GOT3 (cell line): Measurements from ENCODE around the gene PLCH1.

Experiments
- DNase-seq: peaks from one replicate; lab custom pipeline; 2025; ENCODE audit warnings: mixed read lengths; lab: John Stamatoyannopoulos, UW

Gene PLCH1, protein sequence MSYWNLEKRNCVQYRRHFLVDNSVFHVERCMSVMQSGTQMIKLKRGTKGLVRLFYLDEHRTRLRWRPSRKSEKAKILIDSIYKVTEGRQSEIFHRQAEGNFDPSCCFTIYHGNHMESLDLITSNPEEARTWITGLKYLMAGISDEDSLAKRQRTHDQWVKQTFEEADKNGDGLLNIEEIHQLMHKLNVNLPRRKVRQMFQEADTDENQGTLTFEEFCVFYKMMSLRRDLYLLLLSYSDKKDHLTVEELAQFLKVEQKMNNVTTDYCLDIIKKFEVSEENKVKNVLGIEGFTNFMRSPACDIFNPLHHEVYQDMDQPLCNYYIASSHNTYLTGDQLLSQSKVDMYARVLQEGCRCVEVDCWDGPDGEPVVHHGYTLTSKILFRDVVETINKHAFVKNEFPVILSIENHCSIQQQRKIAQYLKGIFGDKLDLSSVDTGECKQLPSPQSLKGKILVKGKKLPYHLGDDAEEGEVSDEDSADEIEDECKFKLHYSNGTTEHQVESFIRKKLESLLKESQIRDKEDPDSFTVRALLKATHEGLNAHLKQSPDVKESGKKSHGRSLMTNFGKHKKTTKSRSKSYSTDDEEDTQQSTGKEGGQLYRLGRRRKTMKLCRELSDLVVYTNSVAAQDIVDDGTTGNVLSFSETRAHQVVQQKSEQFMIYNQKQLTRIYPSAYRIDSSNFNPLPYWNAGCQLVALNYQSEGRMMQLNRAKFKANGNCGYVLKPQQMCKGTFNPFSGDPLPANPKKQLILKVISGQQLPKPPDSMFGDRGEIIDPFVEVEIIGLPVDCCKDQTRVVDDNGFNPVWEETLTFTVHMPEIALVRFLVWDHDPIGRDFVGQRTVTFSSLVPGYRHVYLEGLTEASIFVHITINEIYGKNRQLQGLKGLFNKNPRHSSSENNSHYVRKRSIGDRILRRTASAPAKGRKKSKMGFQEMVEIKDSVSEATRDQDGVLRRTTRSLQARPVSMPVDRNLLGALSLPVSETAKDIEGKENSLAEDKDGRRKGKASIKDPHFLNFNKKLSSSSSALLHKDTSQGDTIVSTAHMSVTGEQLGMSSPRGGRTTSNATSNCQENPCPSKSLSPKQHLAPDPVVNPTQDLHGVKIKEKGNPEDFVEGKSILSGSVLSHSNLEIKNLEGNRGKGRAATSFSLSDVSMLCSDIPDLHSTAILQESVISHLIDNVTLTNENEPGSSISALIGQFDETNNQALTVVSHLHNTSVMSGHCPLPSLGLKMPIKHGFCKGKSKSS (N-terminal part only)

DNA sequence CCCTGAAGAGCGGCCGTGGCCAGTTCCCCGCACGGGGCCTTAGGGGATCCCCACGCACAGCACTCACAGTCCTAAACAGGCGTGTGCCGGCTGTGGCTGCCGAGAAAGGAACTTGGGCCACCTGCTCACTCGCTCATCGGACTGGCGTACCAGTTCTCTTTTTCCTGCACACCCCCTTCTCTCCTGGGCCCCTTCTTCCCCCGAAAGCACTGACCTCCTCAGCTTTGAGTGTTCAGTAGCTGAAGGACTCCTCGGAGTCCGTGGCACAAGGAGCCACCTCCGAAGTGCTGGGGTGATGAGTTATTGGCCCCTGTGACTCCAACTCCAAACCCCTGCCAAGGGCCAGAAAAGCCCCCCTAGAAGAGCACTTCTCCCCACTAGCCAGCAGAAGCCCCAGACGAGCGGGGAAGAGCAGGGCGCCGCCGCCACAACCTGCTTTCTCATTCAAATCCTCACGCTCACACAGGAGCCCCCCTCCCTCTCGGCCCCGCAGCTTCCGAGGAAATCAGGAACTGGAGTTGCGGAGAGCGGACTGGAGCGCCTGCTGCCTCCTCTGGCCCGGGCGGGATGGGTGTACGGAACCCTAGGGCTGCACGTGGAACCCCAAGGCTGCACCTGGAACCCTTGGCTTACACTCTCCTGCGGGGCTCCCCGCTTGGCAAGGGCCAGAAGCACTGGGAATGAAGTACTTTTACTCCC lies at the start of gene PLCH1:
TSS of gene PLCH1 (minus strand) at position 446 of the 699 bp plus-strand sequence. CDS start 40,847 bp downstream, outside the sequence.
- DNase-seq, result peak; percentile 31

DNA sequence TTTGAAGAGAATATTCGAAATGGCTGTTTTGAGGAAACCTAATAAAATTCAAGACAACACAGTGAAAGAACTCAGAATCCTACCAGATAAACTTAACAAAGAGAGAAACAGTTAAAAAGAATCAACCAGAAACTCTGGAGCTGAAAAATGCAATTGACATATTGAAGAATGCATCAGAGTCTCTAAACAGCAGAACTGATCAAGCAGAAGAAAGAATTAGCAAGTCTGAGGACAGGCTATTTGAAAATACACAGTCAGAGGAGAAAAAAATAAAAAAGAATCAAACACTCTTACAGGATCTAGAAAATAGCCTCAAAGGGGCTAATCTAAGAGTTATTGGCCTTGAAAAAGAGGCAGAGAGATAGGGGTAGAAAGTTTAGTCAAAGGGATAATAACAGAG lies 47.7 kb upstream of the PLCH1 start:
- DNase-seq, result no peak

DNA sequence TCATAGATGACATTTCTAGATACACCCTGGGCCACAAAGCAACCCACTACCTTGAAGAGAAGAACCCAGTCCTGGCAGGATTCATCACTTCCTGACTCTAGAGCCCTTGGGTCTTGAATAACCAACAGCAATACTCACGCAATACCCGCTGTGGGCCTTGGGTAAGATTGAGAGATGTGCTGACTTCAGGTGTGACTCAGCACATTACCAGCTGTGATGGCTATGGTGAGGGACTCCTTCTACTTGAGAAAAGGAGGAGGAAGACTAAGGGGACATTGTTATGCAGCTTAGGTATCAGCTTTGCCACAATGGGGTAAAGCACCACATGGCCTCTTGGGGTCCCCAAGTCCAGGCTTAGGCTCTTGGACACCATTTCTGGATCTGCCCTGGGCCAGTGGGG lies 46.3 kb upstream of the PLCH1 start:
- DNase-seq, result no peak

DNA sequence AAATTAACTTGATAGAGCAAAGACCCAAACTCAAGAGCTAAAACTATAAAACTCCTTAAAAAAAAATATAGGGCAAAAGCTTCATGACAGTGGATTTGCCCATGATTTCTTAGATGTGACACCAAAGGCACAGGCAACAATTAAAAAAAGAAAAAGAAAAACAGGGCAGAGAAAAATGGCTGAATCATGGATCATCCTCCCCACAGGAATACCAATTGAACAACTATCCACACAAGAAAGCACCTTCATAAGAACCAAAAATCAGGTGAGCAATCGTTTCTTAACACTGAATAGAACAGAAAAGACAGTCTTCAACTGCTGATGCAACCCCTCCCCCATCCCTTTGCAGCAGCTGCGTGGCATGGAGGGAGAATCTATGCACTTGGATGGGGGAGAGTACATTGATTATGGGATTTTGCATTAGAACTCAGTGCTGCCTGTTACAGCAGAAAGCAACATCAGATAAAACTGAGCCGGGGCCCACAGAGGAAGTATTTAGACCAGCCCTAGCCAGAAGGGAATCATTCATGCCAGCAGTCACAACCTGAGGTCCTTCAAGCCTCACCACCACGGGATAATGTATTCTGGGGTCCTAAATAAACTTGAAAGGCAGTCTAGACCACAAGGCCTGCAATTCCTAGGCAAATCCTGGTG lies 45.5 kb upstream of the PLCH1 start:
- DNase-seq, result no peak

DNA sequence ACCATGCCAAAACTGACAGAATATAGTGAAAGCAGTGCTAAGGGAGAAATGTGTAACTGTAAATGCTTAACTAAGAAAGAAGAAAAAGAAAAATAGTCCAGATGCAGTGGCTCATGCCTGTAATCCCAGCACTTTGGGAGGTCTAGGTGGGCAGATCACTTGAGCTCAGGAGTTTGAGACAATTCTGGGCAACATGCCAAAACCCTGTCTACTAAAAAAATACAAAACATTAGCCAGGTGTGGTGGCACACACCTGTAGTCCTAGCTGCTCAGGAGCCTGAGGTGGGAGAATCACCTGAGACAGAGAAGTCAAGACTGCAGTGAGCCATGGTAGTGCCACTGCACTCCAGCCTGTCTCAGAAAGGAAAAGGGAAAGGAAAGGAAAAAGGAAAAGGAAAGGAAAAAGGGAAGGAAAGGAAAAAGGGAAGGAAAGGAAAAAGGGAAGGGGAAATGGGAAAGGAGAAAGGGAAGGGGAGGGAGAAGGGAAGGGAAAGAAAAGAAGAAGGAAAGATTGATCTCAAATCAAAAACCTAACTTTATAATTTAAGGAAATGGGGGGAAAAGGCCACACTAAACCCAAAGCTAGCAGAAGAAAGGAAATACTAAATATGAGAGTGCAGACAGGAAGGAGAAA lies 40.9 kb upstream of the PLCH1 start:
- no peak for DNase-seq

DNA sequence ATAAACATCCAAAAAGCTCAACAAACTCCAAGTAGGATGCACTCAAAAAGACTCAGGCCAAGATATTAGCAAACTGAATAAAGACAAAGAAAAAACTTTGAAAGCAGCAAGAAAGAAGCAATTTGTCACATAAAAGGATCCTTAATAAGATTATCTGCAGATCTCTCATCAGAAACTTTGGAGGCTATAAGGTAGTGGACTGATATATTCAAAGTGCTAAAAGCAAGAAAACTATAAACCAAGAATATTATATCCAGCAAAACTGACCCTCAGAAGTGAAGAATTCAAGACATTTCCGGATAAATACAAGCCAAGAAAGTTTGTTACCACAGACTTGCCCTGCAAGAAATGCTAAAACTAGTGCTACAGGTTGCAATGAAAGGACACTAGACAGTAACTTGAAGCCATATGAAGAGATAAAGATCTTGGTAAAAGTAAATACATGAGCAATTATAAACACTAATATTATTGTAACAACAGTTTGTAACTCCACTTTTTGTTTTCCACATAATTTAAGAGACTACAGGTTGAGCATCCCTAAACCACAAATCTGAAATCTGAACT lies 37.6 kb upstream of the PLCH1 start:
- no peak for DNase-seq

DNA sequence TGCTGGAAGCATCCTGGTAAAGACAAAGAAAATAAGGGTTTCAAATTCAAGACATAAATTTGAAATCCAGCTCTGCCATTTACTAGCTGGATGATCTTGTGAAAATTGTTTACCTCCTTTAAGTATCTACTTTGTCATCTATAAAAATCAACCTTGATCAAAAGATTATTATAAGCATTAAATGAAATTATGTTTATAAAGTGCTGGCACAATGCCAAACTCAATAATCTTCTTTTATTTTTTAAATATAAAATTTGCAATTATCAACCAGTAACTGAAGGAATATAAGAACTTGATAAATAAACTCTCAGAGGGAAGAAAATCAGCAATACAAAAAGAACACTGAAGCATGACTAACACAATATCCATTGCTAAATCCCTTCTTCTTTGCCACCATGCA lies 35.4 kb upstream of the PLCH1 start:
- DNase-seq, result no peak

DNA sequence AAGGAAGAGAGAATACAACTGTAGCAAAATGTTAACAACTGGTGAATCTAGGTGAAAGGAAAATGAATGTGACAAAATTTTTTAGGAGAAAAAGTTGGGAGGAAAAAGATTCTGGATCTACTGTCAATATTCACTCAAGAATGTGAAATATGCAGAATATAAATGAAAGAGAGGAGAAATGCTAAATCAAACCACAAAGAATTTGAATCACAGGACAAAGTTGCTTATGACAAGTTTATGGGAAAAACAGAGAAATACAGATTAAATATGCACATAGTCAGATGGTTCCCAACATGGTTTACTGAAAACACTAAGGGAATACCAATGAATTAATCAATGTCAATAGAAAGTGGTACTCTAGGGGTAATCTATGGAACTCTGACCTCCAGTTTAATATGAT lies 33.6 kb upstream of the PLCH1 start:
- no peak for DNase-seq

DNA sequence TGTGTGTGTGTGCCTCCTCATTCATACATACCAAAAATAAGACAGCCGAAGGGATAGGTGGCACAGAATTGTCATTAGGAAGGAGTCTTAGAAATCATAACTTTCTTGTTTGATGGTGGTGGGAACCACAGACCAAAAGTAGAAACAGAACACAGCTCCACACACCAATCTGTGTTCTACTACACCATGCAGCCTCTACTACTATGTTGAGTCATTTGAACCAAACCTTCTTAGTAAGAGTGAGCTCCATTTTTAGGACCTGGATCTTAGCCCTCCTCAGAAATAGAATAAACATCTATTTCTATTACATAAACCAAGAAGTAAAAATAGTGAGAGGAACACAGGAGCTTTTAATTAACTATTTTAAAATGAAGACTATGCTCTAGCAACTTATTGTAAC lies 27.9 kb upstream of the PLCH1 start:
- no peak for DNase-seq

DNA sequence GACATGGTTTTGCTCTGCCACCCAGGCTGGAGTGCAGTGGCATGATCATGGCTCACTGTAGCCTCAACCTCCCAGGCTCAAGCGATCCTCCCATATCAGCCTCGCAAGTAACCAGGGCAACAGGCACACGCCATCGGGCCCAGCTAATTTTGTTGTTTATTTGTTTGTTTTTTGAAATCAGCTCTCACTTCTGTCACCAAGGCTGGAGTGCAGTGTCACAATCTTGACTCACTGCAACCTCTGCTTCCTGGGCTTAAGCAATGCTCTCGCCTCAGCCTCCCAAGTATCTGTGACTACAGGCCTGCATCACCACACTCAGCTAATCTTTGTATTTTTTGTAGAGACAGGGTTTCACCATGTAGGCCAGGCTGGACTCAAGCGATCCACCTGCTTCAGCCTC lies 26.3 kb upstream of the PLCH1 start:
- no peak for DNase-seq

DNA sequence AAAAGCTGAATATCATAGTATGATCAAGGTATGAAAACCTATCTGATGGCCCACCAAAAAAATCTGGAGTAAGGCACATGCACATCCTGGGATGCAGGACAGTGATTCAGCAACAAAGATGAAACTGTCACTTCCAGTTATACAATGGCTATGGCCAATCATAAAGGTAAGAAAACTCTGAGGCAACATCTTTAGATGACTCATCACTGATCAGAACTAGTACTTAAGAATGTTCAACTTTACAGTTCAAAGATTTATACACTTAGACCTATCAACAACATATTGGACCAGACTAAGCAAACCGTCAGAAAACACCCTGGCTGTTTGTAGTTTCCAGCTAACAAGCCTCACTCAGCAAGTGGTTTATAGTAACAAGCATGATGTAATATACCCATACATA lies 21.3 kb upstream of the PLCH1 start:
- DNase-seq, result no peak

DNA sequence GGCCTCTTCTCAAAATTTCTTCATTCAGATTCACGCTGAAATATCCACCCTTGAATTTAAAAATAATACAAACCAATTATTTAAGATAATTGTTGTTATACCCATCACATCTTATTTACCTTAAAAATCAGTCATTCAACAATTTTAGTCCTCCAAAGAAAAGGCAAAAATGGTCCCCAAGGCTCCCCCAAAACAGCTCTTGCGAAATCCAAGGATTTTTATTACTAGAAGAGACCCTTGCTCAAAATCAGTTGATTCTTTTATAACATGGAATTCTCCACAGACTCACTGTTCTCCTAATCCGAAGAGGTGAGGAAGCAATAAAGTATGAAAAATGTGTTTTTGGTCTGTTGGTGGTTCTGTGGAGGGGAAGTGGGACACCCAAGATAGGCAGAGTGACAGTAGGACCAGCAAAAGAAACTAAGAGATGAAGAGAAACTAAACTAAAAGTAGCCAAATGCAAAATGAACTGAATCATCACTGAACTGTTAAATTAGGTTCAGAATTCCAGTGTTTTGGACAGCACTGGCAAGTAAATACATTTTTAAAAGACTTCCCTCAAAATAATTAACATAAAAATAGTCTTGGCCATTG lies 19.1 kb upstream of the PLCH1 start:
- DNase-seq, result no peak

DNA sequence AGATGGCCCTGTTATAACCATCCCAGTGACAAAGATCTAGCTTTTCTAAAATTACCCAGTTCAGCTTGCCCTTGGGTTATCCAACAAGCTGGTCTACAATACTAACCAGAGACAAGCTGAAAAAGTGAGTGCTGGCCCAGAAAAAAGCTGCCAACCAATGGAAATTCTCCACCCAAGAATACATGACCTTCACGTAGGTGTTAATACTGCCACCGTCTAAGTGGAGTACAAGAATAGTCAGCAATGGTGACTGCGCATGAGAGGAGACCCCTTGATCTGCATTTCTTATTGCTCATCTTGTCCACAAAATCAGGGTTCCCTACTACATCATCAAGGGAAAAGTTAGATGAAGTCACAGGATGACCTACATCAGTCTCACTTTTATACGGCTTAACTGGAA lies 15.8 kb upstream of the PLCH1 start:
- DNase-seq, result no peak

DNA sequence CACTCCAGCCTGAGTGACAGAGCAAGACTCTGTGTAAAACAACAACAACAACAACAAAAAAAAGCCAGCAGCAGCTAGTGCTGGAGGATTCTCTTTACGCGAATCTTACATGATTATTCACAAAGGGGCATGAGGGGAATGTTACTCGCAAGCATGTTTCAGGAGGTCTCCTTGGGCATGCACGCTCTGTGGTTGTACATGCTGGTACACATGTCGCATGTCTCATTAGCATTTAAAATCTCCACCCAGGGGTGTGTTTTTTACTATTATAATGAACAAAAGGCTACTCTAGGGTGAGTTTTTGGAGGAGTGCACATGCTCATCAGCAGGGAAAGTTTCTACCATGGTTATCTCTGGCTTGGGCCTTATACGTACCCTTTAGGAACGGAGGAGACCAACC lies 12.7 kb upstream of the PLCH1 start:
- DNase-seq, result no peak

DNA sequence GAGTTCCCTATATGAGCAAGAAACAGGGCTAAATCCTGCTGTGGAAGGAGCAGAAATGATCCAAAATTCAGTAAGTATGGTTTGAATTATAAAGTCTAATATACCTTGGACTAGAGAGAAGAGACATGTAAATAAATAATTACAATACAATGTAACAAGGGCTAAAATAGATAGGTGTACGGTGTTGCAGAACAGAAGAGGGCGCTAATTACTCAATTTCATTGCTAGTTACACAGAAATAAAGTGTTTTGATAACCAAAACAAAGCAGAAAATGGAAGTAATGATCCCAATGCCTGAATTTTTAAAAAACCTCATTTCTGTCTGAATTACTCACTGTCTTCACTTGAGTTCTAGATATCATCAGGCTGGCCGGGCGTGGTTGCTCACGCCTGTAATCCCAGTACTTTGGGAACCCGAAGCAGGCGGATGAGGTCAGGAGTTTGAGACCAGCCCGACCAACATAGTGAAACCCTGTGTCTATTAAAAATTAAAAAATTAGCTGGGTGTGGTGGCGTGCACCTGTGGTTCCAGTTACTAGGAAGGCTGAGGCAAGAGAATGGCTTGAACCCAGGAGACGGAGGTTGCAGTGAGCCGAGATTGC lies 8.3 kb upstream of the PLCH1 start:
- no peak for DNase-seq

DNA sequence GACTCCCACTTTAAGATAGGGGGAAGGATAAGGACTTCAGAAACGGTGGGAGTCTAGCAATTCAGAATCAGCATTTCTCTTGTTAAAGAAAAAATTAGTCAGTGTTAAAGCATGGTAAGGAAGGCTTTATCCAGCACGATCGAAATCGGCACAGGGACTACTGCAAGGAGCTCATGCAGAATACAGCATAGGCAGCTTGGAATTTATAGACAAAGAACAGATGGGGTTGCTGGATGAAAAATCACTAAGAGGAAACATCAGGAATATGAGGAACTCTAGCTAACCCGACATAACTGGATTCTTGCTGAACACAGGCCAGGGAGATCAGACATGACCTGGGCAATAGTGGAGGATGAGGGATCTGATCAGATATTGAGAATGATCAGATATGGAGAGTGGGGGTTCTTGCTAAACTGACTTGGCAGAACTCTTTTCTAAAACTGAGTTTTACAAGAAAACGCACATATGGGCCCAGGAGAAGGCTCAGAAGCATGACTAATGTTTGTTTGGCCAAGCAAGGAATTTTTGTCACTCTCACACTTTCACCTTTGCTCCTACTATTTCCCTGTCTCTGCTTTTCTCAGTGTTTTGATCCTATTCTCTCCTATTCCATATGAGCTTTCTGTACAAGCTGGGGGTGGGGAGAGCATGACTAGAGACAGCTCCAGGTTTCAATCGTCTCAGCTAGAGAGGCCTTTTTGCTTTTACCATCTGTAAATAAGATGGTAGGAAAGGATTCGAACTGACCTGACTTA lies 3.9 kb upstream of the PLCH1 start:
- no peak for DNase-seq

DNA sequence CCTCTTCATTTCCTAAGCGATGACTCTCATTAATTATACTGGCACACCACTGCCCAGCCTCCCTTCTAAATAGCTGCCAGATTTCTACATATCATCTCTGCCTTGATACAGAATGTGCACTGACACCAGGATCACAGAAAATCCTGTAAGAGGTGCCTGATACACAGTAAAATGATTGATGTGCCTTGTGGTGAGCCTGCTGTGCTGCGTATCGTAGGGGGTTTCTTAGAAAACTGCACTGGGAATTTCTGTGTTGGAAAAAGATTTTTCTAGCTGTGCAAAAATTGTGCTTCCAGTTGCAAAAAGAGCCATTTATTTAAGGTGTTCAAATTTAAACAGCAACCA lies 3.0 kb upstream of the PLCH1 start:
- DNase-seq, result no peak

DNA sequence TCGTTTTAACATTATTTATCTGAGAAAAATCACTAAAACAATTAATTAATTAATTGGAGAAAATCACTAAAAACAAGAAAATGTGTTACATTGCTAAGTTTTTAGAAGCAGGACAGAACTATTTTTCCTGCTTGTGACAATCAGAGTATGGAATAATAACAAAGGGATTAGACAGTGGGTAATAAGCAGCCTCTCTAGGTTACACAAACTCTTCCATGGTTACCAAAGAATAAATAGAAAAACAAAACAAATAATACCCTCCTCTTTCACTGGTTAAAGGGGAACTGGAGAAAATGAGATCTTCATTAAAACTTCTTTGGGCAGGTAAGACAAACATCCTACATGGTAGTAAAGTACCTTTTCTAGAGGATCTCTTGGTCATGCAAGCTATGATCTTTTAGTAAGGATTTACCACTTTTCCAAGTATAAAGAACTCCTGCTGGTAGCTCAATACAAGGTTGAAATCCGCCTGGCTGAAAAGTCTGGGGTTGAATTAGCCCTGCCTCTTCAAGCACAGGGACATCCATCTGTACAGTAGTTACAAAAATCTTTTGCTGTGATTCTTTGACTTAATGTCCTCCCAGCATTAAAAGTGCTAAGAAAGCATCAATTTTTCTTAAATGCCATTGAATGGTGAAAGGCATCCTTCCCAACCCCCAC lies 2.5 kb upstream of the PLCH1 start:
- no peak for DNase-seq
